Measurements from ENCODE around the gene ANGPTL4.

DNA sequence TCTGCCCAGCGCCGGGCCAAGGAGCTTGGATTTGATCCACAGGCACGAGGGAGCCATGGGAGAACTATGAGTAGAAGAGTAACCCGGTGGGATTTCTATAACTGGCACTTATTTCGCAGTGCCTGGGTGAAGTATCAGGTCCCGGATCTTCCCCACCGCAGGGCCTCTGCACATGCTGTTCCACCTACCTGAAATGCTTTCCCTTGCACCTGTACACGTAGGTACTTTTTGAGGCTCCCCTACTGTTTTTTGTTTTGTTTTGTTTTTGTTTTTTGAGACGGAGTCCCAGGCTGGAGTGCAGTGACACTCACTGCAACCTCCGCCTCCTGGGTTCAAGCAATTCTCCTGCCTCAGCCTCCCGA lies 20.5 kb upstream of the ANGPTL4 start:
- TF ChIP-seq TEAD4 (IDR thresholded peaks at IDR 0.05) (no peak), CEBPB (IDR thresholded peaks at IDR 0.05) (no peak), RAD21 (IDR thresholded peaks at IDR 0.05; ENCODE audit: low read depth) (no peak), REST (IDR thresholded peaks at IDR 0.05; ENCODE audit: low read depth) (no peak), EP300 (IDR thresholded peaks at IDR 0.05; ENCODE audit: borderline replicate concordance) (no peak), TAF1 (IDR thresholded peaks at IDR 0.05; ENCODE audit: low read depth) (no peak), NFIC (IDR thresholded peaks at IDR 0.05) (no peak), EGR1 (IDR thresholded peaks at IDR 0.05) (0 out of 2 replicates have a peak, but pooled peaks have one; percentile 1), FOXM1 (IDR thresholded peaks at IDR 0.05; ENCODE audit: borderline replicate concordance, low read depth) (no peak), CREB1 (IDR thresholded peaks at IDR 0.05; ENCODE audit: low read depth) (no peak), YY1 (IDR thresholded peaks at IDR 0.05; ENCODE audit: low read depth) (no peak), TCF12 (IDR thresholded peaks at IDR 0.05; ENCODE audit: low read depth) (no peak)
- TF ChIP-seq, protein P1, sequence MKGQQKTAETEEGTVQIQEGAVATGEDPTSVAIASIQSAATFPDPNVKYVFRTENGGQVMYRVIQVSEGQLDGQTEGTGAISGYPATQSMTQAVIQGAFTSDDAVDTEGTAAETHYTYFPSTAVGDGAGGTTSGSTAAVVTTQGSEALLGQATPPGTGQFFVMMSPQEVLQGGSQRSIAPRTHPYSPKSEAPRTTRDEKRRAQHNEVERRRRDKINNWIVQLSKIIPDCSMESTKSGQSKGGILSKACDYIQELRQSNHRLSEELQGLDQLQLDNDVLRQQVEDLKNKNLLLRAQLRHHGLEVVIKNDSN (IDR thresholded peaks at IDR 0.05): no peak
- TF ChIP-seq, protein P2, sequence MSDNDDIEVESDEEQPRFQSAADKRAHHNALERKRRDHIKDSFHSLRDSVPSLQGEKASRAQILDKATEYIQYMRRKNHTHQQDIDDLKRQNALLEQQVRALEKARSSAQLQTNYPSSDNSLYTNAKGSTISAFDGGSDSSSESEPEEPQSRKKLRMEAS (IDR thresholded peaks at IDR 0.05): no peak
